ENCODE measurements around the gene ZMYND8.

DNA sequence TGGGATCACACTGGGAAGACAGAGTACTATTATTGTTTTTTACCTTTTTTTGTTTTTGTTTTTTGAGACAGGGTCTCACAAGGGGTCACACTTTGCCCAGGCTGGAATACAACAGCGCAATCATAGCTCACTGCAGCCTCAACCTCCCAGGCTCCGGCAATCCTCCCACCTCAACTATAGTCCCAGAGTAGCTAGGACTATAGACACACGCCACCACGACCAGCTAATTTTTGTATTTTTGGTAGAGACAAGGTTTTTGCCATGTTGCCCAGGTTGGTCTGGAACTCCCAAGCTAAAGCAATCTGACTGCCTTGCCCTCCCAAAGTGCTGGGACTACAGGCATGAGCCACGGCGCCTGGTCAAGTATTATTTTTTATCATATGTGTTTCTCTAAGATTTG, 81.0 kb downstream of the ZMYND8 start:
- TF ChIP-seq CTCF (IDR thresholded peaks at IDR 0.05; ENCODE audit: borderline replicate concordance, extremely low read depth, low read length, poor library complexity, severe bottlenecking) (no peak), EZH2 (IDR thresholded peaks at IDR 0.05; ENCODE audit: borderline replicate concordance, low read depth, low read length, severe bottlenecking) (no peak)

All from DND-41 (cell line).